ENCODE data around the gene CLCA1.
"Not testable (repeated sequence)": the region's sequence is repeated elsewhere in the genome, so short reads cannot be mapped to it uniquely, and the experiment has no call there.

Gene CLCA1

GRCh38 chr1:86466109-86466844 lies 2.5 kb upstream of the CLCA1 start:
- no peak for DNase-seq

DNA sequence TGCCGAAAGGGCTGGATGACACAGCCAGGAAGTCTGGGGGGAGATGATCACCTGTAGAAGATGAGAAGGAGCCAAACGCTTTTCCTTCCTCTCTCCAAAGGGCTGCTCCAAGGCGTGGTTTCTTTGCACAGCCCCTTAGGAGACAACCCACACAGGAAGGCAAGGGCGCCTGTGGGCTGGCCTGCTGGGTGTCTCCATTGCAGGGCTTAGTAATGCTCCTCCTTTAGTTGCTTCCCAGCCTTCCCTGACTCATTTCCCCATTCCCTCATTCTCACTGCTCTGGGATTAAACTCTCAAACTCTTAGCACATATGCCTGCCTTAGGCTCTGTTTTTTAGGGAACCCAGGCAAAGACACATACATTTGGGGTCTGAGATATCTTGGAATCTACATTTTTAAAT lies 1.7 kb upstream of the CLCA1 start:
- no peak for DNase-seq

DNA sequence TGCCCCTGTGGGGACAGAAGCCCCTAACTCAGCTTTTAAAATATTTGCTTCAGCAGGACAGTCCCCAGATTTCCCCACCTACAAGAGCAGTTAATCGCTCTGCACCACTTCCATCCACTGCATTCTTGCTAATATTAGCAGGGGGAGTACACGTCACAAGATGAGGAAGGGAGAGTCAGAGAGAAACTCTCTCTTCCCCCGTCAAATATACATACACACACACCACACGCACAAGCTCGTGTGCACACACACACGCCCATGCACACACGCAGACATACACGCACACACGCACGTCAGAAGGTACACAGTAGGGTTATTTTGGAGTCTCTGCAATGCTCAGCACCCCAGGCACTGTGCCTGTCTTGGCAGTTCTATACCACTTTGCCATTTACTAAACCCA lies 2.1 kb downstream of the CLCA1 start:
- DNase-seq: no peak

GRCh38 chr1:86471291-86471690 lies 2.6 kb downstream of the CLCA1 start:
- DNase-seq: no peak

DNA sequence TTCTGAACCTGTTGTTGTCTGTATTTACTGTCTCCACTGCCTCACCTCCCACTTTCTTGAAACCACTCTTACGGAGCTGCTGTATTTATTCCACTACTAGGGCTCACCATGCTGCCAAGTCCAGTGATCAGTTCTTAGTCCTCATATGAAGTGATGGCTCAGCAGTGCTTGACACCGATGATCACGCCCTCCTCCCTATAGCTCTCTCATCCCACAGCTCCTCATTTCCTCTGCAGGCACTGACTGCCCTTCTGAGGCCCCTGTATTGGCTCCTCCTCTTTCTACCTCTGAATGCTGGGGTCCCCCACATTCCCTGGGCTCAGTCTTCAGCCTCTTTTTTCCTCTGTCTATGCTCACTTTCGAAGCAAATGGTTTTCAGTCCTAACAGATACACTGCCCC lies 3.4 kb downstream of the CLCA1 start:
- DNase-seq: no peak

DNA sequence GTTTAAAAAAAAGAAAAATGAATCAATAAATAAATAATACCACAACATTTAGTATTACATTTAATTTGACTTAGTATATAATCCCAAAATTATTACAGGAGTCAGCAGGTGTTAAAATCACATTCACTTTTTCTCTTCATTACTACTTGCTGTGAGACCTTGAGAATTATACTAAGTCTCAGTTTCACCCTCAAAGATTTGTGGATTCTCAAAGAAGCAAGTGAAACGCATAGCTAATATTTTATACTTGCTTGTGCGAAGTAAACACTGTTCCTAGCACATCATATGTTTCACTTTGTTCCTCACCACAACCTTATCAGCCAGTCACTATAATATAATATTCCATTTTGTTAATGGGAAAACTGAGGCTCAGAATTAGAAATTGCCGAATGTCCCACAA lies 4.0 kb downstream of the CLCA1 start:
- DNase-seq: no peak

DNA sequence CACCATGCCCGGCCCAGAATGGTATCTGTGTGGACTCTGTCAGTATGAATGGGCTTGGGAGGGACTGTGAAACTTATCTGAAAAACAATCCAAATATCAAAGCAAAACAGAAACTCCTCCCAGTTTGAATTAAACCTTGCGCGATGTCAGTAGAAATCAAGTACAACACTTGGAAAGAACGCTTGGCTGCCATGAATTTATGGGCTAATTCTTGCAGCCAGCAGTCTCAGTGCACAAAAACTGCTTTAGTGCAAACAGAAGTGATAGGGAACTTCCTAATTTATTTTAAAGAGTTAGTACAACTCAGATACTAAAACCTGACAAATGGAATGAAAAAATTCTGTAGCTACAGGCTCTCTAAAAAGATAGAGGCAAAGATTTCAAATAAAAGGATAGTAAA lies 8.5 kb downstream of the CLCA1 start:
- no peak for DNase-seq

DNA sequence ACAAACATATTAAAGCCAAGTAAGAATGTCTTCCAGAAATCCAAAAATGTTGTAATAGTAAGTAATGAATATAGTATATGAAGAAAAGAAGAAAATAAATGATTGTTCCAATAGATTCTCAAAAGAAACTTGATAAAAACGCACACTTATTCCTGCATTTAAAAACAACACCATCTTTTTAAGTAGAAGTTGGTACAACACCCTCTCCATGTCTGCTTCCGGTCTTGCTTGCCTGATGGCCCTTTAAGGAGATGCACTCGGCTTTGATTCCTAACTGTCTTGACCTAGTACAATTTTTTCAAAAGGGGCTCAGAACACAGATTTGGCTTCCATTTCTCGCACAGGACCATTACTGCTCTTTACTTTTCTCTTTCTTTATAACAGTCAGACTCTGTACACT lies 9.0 kb downstream of the CLCA1 start:
- DNase-seq: no peak

GRCh38 chr1:86478416-86479156 lies 9.9 kb downstream of the CLCA1 start:
- DNase-seq: no peak

- no peak for DNase-seq
These were observed 13.2 kb downstream of the CLCA1 start for GRCh38 chr1:86481966-86482365.

GRCh38 chr1:86487131-86487810 lies 18.5 kb downstream of the CLCA1 start:
- DNase-seq: no peak

DNA sequence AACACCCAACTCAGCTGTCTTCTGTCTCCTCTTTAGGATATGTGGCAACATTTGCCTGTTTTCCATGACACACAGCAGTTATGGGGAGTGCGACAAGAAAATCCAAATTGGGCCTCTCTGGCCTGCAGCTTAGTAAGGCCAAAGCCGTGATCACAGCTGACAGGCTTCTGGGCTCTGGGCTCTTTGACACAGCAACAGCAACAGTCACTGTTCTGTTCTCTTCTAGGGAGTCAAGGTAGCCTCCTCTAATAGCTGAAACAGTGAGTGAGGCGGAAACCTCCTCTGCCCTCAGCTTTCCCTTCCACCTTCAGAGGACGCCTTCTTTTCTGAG lies 19.0 kb downstream of the CLCA1 start:
- no peak for DNase-seq

- no peak for DNase-seq
These were observed 20.6 kb downstream of the CLCA1 start for GRCh38 chr1:86489242-86489878.

GRCh38 chr1:86491171-86491950 lies 22.6 kb downstream of the CLCA1 start:
- DNase-seq: no peak

- no peak for DNase-seq
These were observed 29.6 kb downstream of the CLCA1 start for GRCh38 chr1:86498281-86498680.

GRCh38 chr1:86499987-86500593 lies 31.4 kb downstream of the CLCA1 start:
- DNase-seq: peak; percentile 80

GRCh38 chr1:86500714-86501113 lies 32.0 kb downstream of the CLCA1 start:
- DNase-seq: no peak

- not testable (repeated sequence) for DNase-seq
These were observed 33.5 kb downstream of the CLCA1 start for GRCh38 chr1:86502125-86502646.

- no peak for DNase-seq
These were observed 34.1 kb downstream of the CLCA1 start for GRCh38 chr1:86502721-86503405.

- no peak for DNase-seq
These were observed 34.8 kb downstream of the CLCA1 start for GRCh38 chr1:86503406-86504136.

- DNase-seq: no peak
These were observed 35.4 kb downstream of the CLCA1 start for GRCh38 chr1:86504137-86504479.
